ENCODE data around the gene MB21D2. TPM values are rescaled to one million over a fixed set of nuclear protein-coding genes. Genes with fewer than 3 reads are reported as not detected.

Gene MB21D2
- total and polyA plus RNA-seq, 2 experiments from 2014 or later, result 8.1 to 35.9 TPM

DNA sequence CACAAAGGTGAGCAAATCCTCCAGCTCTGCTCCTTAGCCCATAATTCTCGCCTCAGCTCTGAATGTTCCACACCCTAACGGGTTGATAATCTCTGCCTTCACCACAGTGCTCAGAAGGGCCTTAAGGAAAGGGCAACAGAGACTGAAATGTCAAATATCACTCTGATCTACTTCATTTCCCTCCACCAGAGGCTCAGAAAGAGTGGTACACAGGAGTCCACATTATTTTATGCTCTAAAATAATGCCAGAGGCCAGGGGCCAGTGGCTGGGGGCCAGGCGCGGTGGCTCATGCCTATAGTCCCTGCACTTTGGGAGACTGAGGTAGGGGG, 72.2 kb downstream of the MB21D2 start (continued):
- no peak for TF ChIP-seq EZH2phosphoT487 (IDR thresholded peaks at IDR 0.05; ENCODE audit: unreplicated experiment)
- no peak for TF ChIP-seq POLR2AphosphoS5 (IDR thresholded peaks at IDR 0.05; ENCODE audit: low read depth)
- TF ChIP-seq NANOG (IDR thresholded peaks at IDR 0.05; ENCODE audit: borderline replicate concordance), result no peak

DNA sequence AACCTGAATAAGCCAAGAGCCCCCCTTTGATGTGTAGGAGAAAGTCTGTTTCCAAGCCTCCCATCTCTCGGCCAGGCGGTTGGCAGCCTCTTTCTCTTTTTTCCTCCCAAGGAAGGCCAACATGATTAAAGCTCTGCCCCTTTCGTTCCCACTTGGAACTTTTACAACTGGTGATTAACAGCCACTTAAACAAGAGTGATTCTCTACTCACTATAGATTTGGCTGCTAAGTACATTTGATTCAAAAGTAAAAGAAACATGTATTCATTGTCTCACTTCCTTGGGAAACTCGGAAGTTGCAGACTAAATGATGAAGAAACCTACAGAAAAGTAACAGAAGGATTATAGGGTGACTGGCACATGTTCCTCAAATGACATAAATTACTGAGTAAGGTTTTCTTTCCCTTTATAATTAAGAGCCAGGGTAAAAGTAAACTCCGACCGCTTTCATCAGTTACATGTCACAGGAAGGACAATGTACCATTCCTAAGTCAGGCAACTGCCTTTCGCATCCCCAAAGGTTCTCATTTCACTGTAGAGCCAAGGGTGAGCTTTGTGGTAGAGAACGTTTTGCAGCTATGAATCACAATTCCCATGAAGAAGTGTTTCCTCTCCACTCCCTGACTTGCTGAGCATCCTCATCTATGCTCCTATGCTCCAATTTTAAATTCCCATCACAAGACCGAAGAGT, 72.7 kb downstream of the MB21D2 start:
- H3K36me3 Mint-ChIP-seq (ENCODE audit: low read depth), result no peaks in the 10 kb centered on the region
- Histone ChIP-seq H2AFZ (no peak overlapping the region), H3K4me1 (ENCODE audit: insufficient read depth) (peaks cover 60% of the 10 kb centered on the region), H3K9me2 (ENCODE audit: insufficient read depth) (no peaks in the 10 kb centered on the region), H3K27me3 (ENCODE audit: insufficient read depth) (no peaks in the 10 kb centered on the region), H3K4me3 (no peak overlapping the region), H3K27ac (ENCODE audit: low read depth) (peak overlapping the region; percentile 59), H3K79me2 (replicated peaks; ENCODE audit: insufficient read depth) (peaks cover 97% of the 10 kb centered on the region), H3K4me2 (peak overlapping the region; percentile 38; the same call in 1 of the 2 replicates), H4K20me1 (replicated peaks; ENCODE audit: insufficient read depth) (peaks cover 40% of the 10 kb centered on the region), H3F3A (replicated peaks; ENCODE audit: low read depth) (no peaks in the 10 kb centered on the region), H3K36me3 (ENCODE audit: insufficient read depth) (no peaks in the 10 kb centered on the region)
- peaks cover 56% of the 10 kb centered on the region for H3K4me1 Mint-ChIP-seq
- peaks cover 2% of the 10 kb centered on the region for H3K27me3 Mint-ChIP-seq (ENCODE audit: insufficient read depth, low read depth, poor library complexity)
- ATAC-seq (no peak), DNase-seq (ENCODE audit: low spot score) (no peak)
- H3K9me3 Mint-ChIP-seq, result no peaks in the 10 kb centered on the region
- no peak for TF ChIP-seq EZH2phosphoT487 (IDR thresholded peaks at IDR 0.05; ENCODE audit: unreplicated experiment)
- no peak overlapping the region for H3K27ac Mint-ChIP-seq
- no peak overlapping the region for H3K4me3 Mint-ChIP-seq

DNA sequence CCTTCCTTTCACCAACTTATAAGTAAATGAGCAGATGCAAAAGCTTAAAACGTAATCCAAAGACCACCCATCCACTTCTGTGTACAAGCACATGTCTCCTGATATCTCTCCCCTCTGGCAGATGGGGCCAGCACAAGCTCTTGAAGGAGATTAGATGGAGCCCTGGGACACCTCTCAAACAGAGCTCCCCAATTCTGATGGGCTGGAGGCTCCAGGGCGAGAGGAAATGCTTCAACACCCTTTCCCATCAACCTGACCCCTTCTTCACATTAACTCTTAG, 73.2 kb downstream of the MB21D2 start:
- Mint-ChIP-seq H3K4me1 (peaks cover 60% of the 10 kb centered on the region), H3K36me3 (ENCODE audit: low read depth) (no peaks in the 10 kb centered on the region), H3K27me3 (ENCODE audit: insufficient read depth, low read depth, poor library complexity) (peaks cover 2% of the 10 kb centered on the region), H3K27ac (no peak overlapping the region), H3K9me3 (no peaks in the 10 kb centered on the region), H3K4me3 (no peak overlapping the region)
- Histone ChIP-seq H2AFZ (no peak overlapping the region), H3K27me3 (ENCODE audit: insufficient read depth) (no peaks in the 10 kb centered on the region), H3K4me2 (0 out of 2 replicates have a peak overlapping the region, but pooled peaks have one; percentile 38), H4K20me1 (replicated peaks; ENCODE audit: insufficient read depth) (peaks cover 40% of the 10 kb centered on the region), H3K36me3 (ENCODE audit: insufficient read depth) (no peaks in the 10 kb centered on the region), H3K4me3 (no peak overlapping the region), H3K79me2 (replicated peaks; ENCODE audit: insufficient read depth) (peaks cover 97% of the 10 kb centered on the region), H3K4me1 (ENCODE audit: insufficient read depth) (peaks cover 62% of the 10 kb centered on the region), H3K9me2 (ENCODE audit: insufficient read depth) (no peaks in the 10 kb centered on the region), H3F3A (replicated peaks; ENCODE audit: low read depth) (no peaks in the 10 kb centered on the region), H3K27ac (ENCODE audit: low read depth) (no peak overlapping the region)
- DNase-seq (ENCODE audit: low spot score) (no peak), ATAC-seq (no peak)
- TF ChIP-seq NANOG (IDR thresholded peaks at IDR 0.05; ENCODE audit: borderline replicate concordance), result no peak
- TF ChIP-seq STAT1 (IDR thresholded peaks at IDR 0.05; ENCODE audit: unreplicated experiment), result no peak
- TF ChIP-seq, protein P1, sequence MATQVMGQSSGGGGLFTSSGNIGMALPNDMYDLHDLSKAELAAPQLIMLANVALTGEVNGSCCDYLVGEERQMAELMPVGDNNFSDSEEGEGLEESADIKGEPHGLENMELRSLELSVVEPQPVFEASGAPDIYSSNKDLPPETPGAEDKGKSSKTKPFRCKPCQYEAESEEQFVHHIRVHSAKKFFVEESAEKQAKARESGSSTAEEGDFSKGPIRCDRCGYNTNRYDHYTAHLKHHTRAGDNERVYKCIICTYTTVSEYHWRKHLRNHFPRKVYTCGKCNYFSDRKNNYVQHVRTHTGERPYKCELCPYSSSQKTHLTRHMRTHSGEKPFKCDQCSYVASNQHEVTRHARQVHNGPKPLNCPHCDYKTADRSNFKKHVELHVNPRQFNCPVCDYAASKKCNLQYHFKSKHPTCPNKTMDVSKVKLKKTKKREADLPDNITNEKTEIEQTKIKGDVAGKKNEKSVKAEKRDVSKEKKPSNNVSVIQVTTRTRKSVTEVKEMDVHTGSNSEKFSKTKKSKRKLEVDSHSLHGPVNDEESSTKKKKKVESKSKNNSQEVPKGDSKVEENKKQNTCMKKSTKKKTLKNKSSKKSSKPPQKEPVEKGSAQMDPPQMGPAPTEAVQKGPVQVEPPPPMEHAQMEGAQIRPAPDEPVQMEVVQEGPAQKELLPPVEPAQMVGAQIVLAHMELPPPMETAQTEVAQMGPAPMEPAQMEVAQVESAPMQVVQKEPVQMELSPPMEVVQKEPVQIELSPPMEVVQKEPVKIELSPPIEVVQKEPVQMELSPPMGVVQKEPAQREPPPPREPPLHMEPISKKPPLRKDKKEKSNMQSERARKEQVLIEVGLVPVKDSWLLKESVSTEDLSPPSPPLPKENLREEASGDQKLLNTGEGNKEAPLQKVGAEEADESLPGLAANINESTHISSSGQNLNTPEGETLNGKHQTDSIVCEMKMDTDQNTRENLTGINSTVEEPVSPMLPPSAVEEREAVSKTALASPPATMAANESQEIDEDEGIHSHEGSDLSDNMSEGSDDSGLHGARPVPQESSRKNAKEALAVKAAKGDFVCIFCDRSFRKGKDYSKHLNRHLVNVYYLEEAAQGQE (IDR thresholded peaks at IDR 0.05; ENCODE audit: unreplicated experiment), result no peak
- TF ChIP-seq, protein P2, sequence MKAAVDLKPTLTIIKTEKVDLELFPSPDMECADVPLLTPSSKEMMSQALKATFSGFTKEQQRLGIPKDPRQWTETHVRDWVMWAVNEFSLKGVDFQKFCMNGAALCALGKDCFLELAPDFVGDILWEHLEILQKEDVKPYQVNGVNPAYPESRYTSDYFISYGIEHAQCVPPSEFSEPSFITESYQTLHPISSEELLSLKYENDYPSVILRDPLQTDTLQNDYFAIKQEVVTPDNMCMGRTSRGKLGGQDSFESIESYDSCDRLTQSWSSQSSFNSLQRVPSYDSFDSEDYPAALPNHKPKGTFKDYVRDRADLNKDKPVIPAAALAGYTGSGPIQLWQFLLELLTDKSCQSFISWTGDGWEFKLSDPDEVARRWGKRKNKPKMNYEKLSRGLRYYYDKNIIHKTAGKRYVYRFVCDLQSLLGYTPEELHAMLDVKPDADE (IDR thresholded peaks at IDR 0.05), result no peak
- TF ChIP-seq EZH2 (IDR thresholded peaks at IDR 0.05; ENCODE audit: low read depth, unreplicated experiment), result no peak
- TF ChIP-seq CREB1 (CRISPR knock-in tag; IDR thresholded peaks at IDR 0.05; ENCODE audit: low read depth), result no peak
- no peak for TF ChIP-seq ZNF114 (CRISPR knock-in tag; IDR thresholded peaks at IDR 0.05)
- TF ChIP-seq POLR2AphosphoS5 (IDR thresholded peaks at IDR 0.05; ENCODE audit: low read depth), result no peak

Data from GM23338 (cell line).